NB4 (cell line): Measurements from ENCODE around the gene MACROD2.

Experiments
- DNase-seq: peaks from one replicate; pipeline ENCODE4 v3.0.0; 2010; ENCODE audit warnings: low read depth
- H3K4me3 ChIP-seq: one replicate; pipeline ENCODE4 v1.5.1; 2011; ENCODE audit warnings: mild to moderate bottlenecking, low read depth, low read length, moderate library complexity
- MYC ChIP-seq: IDR thresholded peaks from 2 replicates; pipeline ENCODE4 v1.6.1; 2011; ENCODE audit warnings: low read depth, low read length
- POLR2A ChIP-seq: IDR thresholded peaks from 2 replicates; pipeline ENCODE4 v1.6.1; 2011; ENCODE audit warnings: mild to moderate bottlenecking; ENCODE audit not compliant: insufficient read length; ENCODE audit errors: extremely low read depth
- TF ChIP-seq, protein P1 (sequence below): IDR thresholded peaks from 2 replicates; pipeline ENCODE4 v1.6.1; 2011; ENCODE audit warnings: low read depth, low read length
- TF ChIP-seq, protein P2 (sequence below): IDR thresholded peaks from one replicate; pipeline ENCODE4 v1.5.1; 2012; ENCODE audit warnings: low read depth, low read length

Gene MACROD2

DNA sequence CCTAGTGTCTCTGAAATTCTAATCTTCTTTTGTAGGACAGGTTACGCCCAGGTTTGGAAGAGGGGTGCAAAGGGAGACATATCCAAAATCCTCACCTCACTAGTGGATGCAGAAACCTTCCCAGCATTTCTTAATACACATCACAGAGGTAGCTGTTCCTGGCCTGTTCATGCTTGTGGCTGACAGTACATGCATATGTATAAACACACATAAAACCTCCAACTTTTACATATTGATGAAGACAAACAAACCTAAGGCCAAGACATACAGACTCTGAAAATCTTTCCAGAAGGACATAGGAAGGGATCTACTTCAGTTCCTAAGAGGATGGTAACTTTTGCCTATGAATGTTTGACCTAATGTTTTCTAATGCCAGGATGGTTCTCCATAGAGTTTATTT is 1214.2 kb downstream of the MACROD2 start:
- TF ChIP-seq, protein P1, sequence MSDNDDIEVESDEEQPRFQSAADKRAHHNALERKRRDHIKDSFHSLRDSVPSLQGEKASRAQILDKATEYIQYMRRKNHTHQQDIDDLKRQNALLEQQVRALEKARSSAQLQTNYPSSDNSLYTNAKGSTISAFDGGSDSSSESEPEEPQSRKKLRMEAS = no peak
- TF ChIP-seq, protein P2, sequence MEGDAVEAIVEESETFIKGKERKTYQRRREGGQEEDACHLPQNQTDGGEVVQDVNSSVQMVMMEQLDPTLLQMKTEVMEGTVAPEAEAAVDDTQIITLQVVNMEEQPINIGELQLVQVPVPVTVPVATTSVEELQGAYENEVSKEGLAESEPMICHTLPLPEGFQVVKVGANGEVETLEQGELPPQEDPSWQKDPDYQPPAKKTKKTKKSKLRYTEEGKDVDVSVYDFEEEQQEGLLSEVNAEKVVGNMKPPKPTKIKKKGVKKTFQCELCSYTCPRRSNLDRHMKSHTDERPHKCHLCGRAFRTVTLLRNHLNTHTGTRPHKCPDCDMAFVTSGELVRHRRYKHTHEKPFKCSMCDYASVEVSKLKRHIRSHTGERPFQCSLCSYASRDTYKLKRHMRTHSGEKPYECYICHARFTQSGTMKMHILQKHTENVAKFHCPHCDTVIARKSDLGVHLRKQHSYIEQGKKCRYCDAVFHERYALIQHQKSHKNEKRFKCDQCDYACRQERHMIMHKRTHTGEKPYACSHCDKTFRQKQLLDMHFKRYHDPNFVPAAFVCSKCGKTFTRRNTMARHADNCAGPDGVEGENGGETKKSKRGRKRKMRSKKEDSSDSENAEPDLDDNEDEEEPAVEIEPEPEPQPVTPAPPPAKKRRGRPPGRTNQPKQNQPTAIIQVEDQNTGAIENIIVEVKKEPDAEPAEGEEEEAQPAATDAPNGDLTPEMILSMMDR = no peak
- TF ChIP-seq POLR2A (no peak), MYC (no peak)
- DNase-seq = no peak
- no peak overlapping the region for H3K4me3 ChIP-seq

DNA sequence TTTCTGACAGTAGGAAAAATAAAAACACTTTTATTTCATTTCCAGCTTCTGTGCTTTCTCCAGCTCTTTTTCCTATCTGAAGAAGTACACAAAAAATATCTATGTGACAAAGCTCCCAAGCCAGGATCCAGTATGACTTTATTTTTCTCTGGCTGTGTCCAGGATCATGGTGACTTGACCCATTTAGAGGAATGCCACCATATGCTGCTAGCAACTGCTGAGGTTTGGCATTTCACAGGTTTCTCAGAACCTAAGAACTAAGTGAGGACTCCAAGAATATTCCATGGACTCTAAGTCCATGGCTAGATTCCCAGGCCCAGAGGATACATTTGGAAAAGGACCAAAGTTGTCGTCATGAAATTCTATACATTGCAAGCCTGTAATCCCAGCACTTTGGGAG is 1218.7 kb downstream of the MACROD2 start:
- no peak overlapping the region for H3K4me3 ChIP-seq
- DNase-seq = no peak
- TF ChIP-seq POLR2A (no peak), MYC (no peak)
- TF ChIP-seq, protein P1 = no peak
- TF ChIP-seq, protein P2 = no peak

DNA sequence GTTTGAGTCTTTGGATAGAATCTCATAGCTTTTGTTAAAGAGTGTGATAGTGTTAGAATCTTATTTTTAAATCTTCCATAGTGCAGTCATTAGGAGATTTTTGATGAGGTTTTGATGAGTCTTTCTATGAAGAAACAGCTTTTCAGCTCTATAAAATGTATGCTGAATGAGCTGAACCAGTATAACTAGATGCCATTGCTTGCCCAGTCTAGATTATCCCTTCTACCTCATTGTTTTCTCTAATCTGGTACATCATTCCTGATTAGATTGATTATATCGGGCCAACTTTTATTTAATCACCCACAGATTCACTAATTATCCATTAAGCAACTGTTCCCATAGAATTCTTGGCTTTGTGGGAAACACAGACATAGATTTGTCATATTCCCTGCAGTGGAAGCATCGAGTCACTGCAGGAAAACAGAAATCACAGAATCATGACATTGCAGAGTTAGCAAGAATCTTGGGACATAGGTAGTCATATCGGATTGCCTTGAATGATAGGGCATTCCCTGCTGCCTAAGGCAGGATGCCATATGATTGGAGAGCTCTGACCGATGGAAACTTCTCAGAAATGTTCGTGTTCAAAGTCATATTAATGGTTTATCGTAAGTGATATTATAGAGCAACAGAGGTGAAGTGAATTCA is 1224.8 kb downstream of the MACROD2 start:
- DNase-seq = no peak
- H3K4me3 ChIP-seq = no peak overlapping the region
- TF ChIP-seq POLR2A (no peak), MYC (no peak)
- TF ChIP-seq, protein P2 = no peak
- TF ChIP-seq, protein P1 = no peak

DNA sequence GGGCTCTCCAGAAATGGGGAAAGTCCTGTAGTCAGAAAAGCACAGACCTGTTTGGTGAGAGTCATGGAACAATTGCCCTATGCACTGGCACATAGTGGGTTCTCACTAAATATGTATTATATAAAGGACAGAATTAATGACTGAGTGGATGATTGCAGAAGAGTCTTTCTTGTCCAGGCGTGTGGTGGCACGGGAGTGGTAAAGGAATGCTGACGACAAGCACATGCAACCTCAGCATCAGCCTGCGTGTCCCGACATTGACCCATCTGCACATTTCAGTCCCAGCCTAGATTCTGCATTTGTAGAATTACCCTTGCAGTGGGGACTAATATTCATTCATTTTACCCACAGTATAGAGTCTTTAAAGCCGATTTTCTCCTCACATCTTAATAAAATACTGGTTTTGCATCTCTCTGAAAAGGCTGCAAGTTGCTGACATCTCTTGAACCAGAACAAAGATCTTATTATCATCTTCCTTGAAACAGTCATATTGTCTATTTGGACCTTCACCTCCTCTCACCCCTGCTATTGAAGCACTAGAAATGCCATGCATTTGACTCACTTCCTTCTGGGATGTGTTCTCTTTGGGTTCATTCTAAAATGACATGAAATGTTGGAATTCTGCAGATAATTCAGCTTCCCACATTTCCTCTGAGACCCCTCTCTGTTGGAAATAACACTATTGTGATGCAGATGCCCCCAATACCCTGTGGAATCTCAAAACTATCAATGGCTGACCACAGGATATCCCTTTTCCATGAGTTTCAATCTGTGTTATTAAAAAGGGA is 1225.7 kb downstream of the MACROD2 start:
- H3K4me3 ChIP-seq = no peak overlapping the region
- no peak for DNase-seq
- TF ChIP-seq, protein P2 = no peak
- TF ChIP-seq, protein P1 = no peak
- TF ChIP-seq MYC = no peak
- TF ChIP-seq POLR2A = no peak

DNA sequence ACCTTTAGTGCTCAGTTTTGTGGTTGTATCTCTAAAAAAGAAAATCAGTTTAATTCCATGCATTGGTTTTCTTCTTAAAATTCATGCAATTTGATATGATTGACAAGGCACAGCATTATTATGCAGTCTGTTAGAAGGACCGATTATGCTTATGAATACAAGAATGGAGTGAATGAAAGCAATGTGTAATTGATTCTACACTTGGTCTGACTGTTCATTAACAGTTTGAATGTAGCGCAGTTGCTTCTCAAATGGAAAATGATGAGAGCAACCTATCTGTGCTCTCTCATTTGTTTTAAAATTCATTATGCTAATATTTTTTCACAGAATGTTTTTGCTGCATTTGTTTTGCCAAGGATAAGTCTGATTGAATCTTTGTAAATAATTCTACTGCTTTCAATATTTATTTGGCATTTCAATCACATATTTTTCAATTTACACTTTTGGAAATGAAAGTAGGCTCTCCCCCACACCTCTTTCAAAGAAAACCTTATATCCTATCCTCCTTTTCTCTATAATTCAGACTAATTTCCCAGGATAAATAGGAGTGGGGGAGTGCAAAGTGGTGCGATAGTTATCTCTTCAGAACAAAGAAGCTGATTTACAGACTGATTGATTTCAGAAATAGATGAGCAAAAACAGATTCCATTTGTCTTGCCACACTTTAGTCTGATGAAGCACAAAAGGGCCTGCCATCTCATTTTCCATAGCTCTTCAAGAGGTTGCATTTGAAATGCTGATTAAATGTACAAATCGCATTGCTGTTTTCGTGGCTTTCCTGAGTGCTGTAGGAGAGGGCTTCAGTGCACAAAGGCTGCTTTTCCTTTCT is 1227.4 kb downstream of the MACROD2 start:
- no peak for TF ChIP-seq POLR2A
- TF ChIP-seq, protein P2 = no peak
- no peak for TF ChIP-seq MYC
- no peak overlapping the region for H3K4me3 ChIP-seq
- DNase-seq = no peak
